HG03378 (cell line): ENCODE measurements around the gene GPR17.

Source experiments
- ATAC-seq: cut with Tn5 transposase; IDR thresholded peaks from one replicate; pipeline ENCODE4 v1.9.1; 2021; ENCODE audit warnings: mild to moderate bottlenecking, moderate library complexity; ENCODE audit not compliant: unreplicated experiment

Gene GPR17

DNA sequence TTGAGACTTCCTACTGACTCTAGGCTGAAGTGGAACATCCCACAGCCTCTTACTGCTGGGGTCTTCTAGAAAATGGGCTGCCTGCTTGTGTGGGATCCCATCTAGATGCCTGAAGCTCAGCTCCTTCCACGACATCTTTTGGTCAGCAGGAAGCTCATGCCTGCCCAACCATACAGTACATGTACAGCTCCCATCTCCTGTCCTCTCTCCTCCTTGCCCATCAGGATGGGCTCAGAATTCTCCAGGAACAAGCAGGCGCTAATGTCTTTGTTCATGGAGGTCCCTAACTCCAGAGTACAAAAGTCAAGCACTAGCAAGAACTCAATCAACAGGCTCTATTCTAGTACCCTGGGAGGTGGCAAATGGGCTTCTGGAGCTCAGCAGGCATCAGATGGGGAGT lies 31.7 kb upstream of the GPR17 start:
- no peak for ATAC-seq

DNA sequence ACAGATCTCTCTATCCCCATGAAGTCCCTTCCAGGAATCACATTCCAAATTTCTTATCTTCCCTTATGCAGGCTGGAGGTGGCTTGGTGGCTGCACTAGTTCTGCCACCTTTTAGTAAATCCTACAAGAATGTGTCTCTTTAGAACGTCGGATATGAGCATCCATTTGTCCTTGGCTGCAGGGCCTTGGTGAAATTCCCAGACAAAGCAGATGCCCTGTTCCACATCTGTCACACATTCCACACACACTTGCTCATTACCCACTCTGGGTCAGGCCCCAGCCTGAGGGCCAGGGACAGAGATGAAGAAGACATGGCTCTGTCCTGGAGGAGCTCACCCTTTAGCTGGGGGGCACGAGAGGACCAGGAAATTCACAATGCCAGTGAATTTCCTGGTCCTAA lies 31.2 kb upstream of the GPR17 start:
- no peak for ATAC-seq

DNA sequence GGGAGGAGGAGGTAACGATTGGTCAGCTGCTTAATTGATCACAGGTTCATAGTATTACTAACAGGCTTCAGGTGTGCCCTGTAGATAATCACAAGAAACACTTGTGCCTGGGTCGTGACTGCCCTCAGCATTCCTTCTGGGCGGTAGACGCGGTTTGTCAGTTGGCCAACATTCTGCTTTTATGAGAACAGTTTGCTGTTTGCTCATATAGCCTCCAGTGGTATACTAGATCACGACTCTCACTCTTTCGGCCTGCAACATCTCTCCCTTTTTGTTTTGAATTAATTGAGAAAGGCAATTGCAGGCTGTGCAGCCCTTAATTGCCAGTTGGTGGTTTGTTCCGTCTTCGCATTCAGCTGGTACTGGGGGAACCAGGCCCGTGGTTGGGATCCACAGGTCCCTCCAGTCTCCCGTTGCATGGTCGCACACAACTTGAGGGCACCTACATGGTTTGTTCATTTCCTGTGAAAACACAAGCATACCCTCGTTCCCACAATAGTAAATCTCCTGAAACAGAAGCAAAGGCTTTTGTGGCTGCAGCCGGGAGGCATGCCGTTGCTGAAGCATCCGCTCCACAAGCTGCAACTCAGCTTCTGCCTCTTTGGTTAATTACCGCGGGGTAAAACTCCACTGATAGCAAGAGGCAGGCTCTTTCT lies 30.3 kb upstream of the GPR17 start:
- ATAC-seq: no peak

DNA sequence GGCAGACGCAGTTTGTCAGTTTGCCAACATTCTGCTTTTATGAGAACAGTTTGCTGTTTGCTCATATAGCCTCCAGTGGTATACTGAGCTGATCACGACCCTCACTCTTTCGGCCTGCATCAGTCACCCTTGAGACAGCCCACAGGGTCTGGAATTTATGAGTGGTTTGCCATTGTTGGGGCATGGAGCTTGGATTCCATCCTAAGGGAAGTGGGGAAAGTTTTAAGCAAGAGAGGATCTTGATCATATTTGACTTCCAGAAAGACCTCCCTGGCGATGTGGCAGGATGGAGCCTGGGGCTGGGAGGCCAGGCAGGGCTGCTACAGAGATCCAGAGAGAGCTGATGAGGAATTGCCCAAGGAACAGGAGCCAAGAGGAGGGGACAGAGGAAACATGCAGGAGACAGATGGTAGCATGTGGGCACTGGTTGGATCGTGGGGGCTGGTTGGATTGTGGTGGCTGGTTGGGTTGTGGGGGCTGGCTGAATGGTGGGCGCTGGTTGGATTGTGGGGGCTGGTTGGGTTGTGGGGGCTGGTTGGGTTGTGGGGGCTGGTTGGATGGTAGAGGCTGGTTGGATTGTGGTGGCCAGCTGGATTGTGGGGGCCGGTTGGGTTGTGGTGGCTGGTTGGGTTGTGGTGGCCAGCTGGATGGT lies 27.3 kb upstream of the GPR17 start:
- no peak for ATAC-seq

DNA sequence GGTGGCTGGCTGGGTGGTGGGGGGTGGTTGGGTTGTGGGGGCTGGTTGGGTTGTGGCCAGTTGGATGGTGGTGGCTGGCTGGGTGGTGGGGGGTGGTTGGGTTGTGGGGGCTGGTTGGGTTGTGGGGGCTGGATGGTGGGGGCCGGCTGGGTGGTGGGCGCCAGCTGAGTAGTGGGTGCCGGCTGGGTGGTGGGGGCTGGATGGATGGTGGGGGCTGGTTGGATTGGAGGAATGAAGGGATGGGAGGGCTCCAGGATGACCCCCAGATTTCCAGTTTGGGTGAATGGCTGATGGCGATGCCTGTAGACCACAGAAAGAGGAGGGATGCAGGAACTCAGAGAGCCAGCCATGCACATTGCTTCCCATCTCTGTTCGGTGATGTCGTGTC lies 26.8 kb upstream of the GPR17 start:
- ATAC-seq: no peak

DNA sequence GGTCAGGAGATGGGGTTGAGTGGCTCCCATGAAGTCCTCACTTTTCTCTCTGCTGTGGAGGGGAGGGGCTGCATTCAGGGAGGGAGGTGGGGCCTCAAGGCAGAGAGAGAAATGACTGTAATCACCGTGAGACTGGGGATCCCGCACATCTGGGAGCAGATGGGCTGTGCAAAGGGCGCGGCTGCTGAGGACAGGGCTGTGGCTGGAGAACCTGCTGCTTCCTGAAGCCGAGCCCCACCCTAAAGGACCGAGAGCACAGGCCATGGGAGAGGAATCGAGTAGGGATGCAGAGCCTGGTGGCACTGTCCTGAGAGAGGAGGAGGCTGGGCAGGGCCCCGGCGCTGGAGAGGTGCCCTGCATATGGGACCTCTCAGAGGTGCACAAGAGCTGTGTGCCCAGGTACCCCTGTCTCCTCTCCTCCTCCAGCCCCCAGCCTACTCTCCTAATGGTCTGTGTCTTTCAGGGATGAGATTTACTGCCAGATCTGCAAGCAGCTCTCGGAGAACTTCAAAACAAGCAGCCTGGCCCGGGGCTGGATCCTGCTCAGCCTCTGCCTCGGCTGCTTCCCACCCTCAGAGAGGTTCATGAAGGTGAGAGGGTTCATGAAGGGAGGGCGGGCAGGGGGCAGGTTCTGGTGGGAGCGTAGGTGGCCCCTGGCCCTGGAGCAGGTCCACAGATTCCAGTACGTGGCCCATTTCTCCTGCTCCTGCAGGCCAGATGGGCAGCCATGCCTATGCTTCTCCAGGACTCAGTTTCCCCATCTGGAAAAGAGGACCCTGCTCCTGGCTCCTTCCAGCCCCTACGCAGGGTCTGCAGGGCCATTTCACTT lies 25.9 kb upstream of the GPR17 start:
- ATAC-seq: no peak

DNA sequence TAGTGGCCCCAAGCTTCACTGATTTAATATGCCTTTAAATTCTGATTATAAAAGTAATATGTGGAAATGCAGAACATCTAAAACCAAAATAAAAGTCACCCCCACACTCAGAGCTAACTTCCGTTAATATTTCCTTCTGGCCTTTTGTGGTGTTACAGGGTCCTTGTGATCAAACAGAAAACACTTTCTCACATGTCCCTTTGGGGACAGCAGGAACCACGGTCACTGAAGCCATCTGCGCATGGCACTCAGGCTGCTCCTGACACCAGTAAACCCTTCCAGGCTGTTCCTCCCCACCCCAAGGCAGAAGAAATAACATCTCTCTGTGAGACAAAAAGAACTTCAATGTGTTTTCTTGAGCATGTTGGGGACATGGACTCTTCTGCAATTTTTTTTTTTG lies 25.1 kb upstream of the GPR17 start:
- ATAC-seq: no peak

DNA sequence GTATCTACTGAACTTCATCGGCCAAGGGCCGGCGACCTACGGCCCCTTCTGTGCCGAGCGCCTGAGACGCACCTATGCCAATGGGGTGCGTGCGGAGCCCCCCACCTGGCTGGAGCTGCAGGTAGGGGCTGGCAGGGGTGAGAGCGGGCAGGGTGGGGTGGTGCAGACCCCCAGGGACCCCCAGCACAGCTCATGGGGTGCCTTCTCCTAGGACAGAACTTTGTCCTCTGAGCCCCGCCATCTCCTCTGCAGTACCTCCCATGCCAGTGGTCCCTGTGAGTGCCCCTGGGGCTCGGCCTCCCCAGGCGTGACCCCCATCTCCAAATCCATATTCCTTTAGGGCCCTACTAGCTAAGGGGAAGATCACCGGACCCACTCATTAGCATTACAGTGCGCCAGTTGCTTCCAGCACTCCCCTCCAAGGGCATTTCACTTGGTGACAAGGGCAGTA lies 23.9 kb upstream of the GPR17 start:
- ATAC-seq: no peak

DNA sequence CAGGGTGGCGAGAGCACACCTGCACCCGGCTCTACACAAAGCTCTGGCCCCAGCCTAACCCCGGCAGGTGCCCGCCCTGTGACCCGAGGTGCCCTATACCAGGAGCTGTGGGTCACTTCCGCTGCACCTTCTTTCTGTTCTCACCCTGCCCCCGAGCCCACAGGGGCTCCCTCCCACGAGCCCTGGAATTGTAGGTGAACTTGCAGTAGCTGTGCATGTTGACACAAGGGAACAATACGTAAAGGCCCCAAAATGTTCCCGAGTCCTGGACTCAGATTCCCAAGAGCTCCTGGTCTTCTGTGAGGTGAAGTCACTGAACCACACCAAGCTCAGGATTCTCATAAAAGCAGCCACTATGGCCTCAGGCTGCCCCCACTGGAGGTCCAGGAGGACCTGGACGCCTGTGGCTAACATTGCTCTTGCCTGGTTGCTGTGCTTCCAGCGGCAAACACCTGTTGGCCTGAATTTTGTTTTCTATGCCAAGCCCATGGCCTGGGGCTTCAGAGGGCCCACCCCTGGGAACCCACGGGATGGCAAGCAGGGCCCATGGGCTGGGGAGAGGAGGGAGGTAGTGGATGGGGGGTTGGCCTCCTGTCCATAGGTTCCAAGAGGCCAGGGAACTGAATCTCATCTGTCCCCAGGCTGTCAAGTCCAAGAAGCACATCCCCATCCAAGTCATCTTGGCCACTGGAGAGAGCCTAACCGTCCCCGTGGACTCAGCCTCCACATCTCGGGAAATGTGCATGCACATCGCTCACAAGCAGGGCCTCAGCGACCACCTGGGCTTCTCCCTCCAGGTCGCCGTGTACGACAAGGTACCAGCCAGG lies 23.2 kb upstream of the GPR17 start:
- no peak for ATAC-seq

DNA sequence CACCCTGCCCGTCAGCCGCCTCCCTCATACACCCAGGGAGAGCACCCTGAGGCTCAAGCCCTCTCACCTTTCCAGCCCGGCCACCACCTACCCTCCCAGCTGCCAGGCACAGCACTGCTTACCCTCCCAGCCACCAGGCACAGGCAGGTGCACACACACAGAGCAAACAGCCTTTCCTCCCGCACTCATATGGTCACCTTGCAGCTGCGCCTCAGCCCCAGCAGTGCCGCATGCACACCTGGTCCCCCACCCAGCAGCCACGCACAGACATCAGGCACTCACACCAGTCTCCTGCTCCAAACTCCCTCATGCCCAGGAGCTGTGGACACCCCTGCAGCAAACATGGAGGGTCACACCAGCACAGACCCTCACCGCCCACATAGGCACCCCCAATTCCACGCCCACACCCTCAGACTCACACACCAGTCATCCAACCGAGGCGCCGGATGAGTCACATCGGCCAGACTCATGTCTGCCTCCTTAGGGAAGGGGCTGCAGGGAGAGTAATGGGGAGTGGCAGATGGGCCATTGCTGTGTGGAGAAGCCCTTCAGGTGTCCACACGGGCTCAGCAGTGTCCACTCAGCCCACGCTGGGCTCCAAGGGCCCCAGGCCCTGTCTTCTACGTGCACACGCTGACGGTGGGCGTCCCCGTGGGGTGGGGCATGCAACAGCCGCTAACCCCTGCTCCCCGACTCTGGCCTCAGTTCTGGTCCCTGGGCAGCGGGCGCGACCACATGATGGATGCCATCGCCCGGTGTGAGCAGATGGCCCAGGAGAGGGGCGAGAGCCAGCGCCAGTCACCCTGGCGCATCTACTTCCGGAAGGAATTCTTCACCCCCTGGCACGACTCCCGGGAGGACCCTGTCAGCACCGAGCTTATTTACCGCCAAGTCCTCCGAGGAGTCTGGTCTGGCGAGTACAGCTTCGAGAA lies 22.3 kb upstream of the GPR17 start:
- no peak for ATAC-seq

DNA sequence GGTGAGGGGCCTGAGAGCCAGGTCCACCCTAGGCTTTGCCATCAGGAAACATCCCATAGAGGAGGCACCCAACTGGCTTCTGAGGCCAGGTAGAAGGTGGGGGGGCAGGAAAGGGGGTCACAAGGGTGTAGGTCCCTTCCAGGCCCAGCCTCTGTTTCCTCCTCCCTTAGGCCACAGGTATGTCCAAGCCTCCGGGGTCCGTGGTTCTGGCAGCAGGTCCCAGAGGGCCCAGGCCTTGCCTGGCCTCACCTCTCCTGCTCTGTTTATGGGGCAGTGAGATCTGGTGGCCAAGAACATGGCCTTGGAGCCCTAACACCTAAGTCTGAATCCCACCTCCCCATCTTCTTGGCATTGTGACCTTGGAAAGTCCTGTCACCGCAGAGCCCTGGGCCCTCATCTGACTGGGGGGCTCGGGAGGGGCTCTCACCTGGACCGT lies 21.6 kb upstream of the GPR17 start:
- ATAC-seq: no peak

DNA sequence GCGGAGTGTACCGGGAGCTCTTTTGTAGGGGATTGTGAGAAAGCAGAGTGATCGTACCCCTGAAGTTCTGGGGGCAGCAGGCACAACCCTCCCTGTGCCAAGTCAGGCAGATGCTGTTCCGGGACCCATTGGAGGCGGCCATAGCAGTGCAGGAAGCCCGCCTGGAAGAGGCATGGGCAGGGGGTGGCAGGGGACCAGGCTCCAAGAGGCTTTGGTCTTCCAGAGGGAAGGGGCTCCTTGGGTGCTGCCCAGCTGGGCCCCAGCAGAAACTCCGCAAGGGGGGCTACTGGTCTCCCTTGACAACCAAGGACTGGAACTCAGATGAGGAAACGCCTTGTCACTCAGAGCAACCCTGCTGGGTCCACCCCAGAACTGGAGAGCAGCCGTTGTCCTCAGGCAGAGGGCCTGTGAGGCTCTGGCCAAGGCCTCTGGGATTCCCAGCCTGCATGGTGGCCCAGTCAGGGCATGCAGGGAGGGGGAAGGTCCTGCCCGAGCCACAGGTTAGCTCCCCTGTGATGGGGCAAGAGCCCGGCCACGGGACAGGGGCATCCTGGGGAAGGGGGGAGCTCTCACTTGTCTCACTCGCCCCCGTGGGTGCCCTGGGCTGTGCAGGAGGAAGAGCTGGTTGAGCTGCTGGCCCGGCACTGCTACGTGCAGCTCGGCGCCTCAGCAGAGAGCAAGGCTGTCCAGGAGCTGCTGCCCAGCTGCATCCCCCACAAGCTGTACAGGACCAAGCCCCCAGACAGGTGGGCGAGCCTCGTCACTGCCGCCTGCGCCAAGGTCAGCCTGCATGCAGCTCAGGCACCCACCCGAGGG lies 21.0 kb upstream of the GPR17 start:
- no peak for ATAC-seq

DNA sequence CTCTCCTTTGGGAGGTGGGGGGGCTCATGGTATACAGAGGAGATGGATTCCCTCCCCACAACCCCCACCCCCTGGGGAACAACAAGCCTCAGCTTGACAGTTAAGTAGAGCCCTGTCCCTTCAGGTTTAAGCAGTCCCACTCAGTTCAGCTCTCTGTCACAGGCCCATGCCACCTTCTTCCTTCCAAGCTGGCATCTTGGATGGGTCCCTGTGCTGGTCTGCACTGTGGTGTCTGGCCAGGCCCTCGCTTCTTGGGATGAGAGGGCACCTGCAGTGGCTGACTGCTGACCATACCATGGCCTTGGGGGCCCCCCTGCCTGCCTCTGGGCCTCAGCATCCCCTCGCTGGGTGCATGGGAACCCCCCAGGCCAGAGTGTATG lies 20.4 kb upstream of the GPR17 start:
- no peak for ATAC-seq

DNA sequence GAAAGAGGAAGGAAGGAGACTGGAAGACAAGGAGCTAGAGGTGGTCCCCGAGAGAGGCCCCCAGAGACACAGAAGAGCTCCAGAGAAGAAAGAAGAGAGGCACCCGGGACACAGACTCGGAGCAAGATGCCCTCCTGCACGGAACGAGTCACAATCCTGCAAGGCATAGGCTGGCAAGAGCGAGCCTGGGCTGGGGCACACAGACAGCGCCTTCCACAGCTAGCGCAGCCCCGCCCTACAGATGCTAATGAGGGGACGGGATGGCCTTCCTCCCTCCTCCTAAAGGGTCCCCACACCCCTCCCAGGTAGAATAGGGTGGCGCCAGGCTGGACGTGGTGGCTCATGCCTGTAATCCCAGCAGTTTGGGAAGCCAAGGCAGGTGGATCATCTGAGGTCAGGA lies 19.8 kb upstream of the GPR17 start:
- ATAC-seq: no peak

DNA sequence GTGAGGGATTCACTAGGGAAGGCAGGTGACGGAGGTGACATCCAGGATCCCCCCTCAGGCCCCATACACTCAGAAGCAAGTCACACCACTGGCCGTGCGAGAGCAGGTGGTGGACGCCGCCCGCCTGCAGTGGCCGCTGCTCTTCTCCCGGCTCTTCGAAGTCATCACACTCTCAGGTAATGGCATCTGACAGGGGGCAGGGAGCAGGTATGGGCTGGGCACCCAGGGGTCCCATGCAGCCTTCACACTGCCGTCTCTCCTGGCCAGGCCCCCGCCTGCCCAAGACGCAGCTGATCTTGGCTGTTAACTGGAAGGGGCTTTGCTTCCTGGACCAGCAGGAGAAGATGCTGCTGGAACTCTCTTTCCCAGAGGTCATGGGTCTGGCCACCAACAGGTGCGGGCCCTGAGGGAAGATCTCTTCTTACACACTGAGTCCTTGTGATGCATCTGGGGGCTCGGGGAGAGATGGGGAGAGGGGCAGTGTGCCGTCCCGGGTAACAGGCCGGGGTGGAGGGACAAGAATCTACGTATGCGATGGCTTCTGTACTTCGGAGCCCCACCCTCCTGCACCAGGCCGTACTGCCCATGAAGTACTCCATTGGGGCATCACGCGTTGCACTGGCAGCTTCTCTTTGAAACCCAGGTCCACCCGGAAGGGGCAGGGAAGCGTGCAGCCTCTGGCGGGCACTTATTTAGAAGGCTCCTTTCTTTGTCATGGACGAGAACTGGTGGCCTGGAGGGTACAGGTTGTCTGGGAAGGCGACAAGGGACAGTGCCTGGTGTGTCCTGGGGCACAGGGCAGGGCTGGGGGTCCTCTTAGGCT lies 18.8 kb upstream of the GPR17 start:
- ATAC-seq: no peak

DNA sequence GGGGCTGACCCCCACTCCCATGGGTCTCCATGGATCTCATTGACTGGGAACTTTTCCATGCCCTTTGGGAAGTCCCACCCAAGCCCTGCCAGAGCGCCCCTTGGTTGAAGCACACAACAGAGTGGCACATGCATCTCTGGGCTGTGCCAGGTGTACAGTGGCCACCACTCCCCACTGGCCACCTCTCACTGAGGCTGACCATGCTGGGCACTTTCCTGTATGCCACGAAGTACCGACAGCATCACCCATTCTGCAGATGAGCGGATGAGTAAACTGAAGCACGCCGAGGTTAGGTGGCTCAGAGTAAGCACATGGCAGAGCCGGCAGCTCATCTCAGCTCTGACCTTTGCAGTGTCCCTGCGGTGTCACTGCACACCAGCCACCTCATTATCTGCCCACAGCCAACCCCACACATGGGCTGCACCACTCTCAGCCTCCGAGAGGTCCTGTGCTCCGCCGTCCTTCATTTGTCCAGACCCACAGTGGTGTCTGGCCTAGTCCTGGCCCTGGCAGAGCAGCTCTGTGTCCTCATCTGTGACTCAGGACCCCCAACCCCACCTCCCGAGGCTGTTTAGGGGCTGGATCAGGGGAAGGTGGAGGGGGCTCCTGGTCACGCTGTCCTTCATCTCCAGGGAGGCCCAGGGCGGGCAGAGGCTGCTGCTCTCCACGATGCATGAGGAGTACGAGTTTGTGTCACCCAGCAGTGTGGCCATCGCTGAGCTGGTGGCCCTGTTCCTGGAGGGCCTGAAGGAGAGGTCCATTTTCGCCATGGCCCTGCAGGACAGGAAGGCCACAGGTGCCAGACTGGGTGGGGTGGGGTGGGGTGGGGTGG lies 18.0 kb upstream of the GPR17 start:
- no peak for ATAC-seq

DNA sequence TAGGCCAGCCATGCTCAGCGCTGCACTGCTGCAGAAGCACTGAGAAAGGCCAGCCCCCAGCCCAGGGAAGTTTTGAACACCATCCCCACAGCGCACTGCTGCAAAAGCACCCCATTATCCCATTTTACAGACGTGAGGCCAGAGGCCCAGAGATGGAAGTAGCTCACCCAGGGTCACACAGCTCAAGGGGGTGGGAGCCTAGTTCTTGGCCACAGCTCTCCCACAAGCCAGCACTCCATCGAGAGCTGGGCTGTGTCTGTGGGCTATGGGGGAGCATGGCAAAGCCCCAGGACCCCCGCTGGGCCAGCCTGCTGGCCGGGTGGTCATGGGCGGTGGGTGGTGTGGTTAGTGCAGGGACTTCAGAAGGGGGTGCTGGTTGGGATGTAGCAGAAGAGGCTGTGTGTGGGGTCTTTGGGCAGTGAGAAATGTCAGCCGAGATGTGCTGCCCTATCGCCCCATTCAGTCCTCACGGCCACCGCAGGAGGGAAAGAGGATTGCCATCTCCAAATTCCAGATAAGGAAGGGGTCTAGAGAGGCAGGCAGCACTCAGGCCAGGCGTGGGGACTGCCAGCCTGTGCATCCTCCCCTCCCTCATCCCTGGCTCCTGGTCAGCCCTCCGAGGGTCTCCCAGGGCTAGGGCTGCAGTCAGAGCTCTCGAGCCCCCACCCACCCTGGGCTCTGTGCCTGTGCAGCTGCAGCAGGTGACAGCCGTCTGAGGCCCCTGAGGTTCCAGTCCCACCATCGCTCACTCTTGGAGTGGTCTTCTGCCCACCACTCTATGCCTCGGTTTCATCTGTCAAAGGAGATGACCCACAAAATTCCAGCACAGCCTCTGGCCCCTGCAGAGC lies 17.0 kb upstream of the GPR17 start:
- ATAC-seq: no peak
